PC-3 (cell line): ENCODE measurements around the gene MTF1.

ENCODE experiments used
- CTCF ChIP-seq: fragments of 300-600 bp; sonication (generic); conservative IDR thresholded peaks from 2 replicates; pipeline ENCODE4 v1.5.1; 2017; ENCODE audit warnings: antibody characterized with exemption, low read depth, mild to moderate bottlenecking, low read length
- EZH2 ChIP-seq: fragments of 300-600 bp; sonication (generic); IDR thresholded peaks from one replicate; pipeline ENCODE4 v1.6.1; 2017; ENCODE audit warnings: antibody characterized with exemption, mild to moderate bottlenecking, low read length; ENCODE audit not compliant: unreplicated experiment
- EZH2phosphoT487 ChIP-seq: fragments of 300-600 bp; sonication (generic); IDR thresholded peaks from 2 replicates; pipeline ENCODE4 v1.6.1; 2018; ENCODE audit warnings: mild to moderate bottlenecking, antibody characterized with exemption, low read length, borderline replicate concordance

GRCh38 chr1:37836788-37837187, 22.6 kb downstream of the MTF1 start:
- TF ChIP-seq EZH2phosphoT487 (no peak), CTCF (no peak), EZH2 (no peak)
